PC-9 (cell line): Measurements from ENCODE around the gene CYP2E1. TPM values are rescaled to one million over a fixed set of nuclear protein-coding genes. Genes with fewer than 3 reads are reported as not detected.

ENCODE experiments used
- BruUV-seq: library from RNA; stranded (reverse); fragments of 400-500 nt; replicated peaks from 2 replicates; lab custom pipeline; 2021; lab: Mats Ljungman, UMichigan
- CTCF ChIA-PET: fragments of 300-600 bp; sonication (Branson Sonifier 250); formaldehyde crosslinking; loops from one replicate; lab custom pipeline; 2022; ENCODE audit warnings: antibody characterized with exemption; lab: Charles Lee
- POLR2A ChIA-PET: fragments of 300-600 bp; sonication (Branson Sonifier 250); formaldehyde crosslinking; loops from one replicate; lab custom pipeline; 2022; ENCODE audit warnings: antibody characterized with exemption; ENCODE audit not compliant: unreplicated experiment; lab: Charles Lee
- DNase-seq, 2 experiments: peaks; one replicate each; pipeline versions ENCODE4 v3.0.0 to v3.0.0-alpha.2; 2015 to 2022; ENCODE audit warnings: mixed read lengths in 1 of 2
- H2AFZ ChIP-seq: fragments of 200-600 bp; sonication (generic); 2 replicates; pipeline ENCODE4 v1.8.1; 2017; ENCODE audit warnings: antibody characterized with exemption
- H3F3A ChIP-seq: fragments of 200-600 bp; sonication (generic); 2 replicates; pipeline ENCODE4 v1.8.1; 2017; ENCODE audit warnings: antibody characterized with exemption, mild to moderate bottlenecking, low read depth; ENCODE audit not compliant: insufficient read depth
- H3K27ac ChIP-seq: fragments of 200-600 bp; sonication (generic); 2 replicates; pipeline ENCODE4 v1.6.1; 2016; ENCODE audit warnings: mixed run types
- H3K27me3 ChIP-seq: fragments of 200-600 bp; sonication (generic); 2 replicates; pipeline ENCODE4 v1.6.1; 2016; ENCODE audit warnings: low read depth, mixed run types; ENCODE audit not compliant: insufficient read depth
- H3K36me3 ChIP-seq: fragments of 200-600 bp; sonication (generic); 2 replicates; pipeline ENCODE4 v1.6.1; 2016; ENCODE audit warnings: low read depth, mixed run types
- H3K4me1 ChIP-seq: fragments of 200-600 bp; sonication (generic); replicated peaks from 2 replicates; pipeline ENCODE4 v1.6.1; 2016; ENCODE audit warnings: mixed run types; ENCODE audit not compliant: insufficient read depth
- H3K4me2 ChIP-seq: fragments of 200-600 bp; sonication (generic); 2 replicates; pipeline ENCODE4 v1.6.1; 2017; ENCODE audit warnings: mixed run types
- H3K4me3 ChIP-seq: fragments of 200-600 bp; sonication (generic); 2 replicates; pipeline ENCODE4 v1.6.1; 2016; ENCODE audit warnings: mixed run types
- H3K79me2 ChIP-seq: fragments of 200-600 bp; sonication (generic); 2 replicates; pipeline ENCODE4 v1.6.1; 2017; ENCODE audit warnings: low read depth, mixed run types
- H3K9me2 ChIP-seq: fragments of 200-600 bp; sonication (generic); 2 replicates; pipeline ENCODE4 v1.8.1; 2017; ENCODE audit warnings: mild to moderate bottlenecking; ENCODE audit not compliant: insufficient read depth
- H3K9me3 ChIP-seq: fragments of 200-600 bp; sonication (generic); 2 replicates; pipeline ENCODE4 v1.8.1; 2016; ENCODE audit warnings: low read depth; ENCODE audit not compliant: insufficient read depth
- H4K20me1 ChIP-seq: fragments of 200-600 bp; sonication (generic); 2 replicates; pipeline ENCODE4 v1.8.1; 2017; ENCODE audit not compliant: insufficient read depth
- EZH2 ChIP-seq: fragments of 200-600 bp; sonication (generic); IDR thresholded peaks from 2 replicates; pipeline ENCODE4 v1.8.0; 2017; ENCODE audit warnings: antibody characterized with exemption, low read depth
- intact Hi-C: fragments of 100-400 bp; cut with micrococcal nuclease; formaldehyde crosslinking; loops from one replicate; pipeline ENCODE4 v1.10.0; 2022; ENCODE audit not compliant: unreplicated experiment
- total RNA-seq: library from RNA; stranded (reverse); gene quantifications from 2 replicates; pipeline ENCODE4 v1.2.3, GENCODE V29; 2021
- TF ChIP-seq, protein P1 (sequence below): fragments of 200-600 bp; sonication (generic); conservative IDR thresholded peaks from 2 replicates; pipeline ENCODE4 v1.6.1; 2017; ENCODE audit warnings: mixed run types, antibody characterized with exemption, mild to moderate bottlenecking, moderate library complexity

The CYP2E1 gene
- total RNA-seq, 1 experiment from 2014 or later = 1.6 TPM

DNA sequence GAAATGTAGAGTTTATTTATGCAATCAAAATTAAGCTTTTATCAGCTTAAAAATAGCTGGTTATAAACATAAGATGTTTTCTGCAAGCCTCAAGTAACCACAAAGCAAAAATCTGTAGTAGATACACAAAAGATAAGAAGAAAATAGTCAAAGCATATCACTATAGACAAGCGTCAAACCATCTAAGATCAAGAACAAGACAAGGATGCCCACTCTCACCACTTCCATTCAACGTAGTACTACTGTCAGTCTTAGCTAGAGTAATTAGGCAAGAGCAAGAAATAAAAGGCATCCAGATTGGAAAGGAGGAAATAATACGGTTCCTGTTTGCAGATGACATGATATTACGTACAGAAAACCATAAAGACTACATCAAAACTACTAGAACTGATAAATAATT, 17.5 kb upstream of the CYP2E1 start:
- H4K20me1 ChIP-seq = no peaks in the 10 kb centered on the region
- H3K36me3 ChIP-seq = no peaks in the 10 kb centered on the region
- BruUV-seq = no TSS peak
- POLR2A ChIA-PET = no interaction called here
- no peaks in the 10 kb centered on the region for H3K9me3 ChIP-seq
- H3K4me3 ChIP-seq = no peak overlapping the region
- no peaks in the 10 kb centered on the region for H3K79me2 ChIP-seq
- no peaks in the 10 kb centered on the region for H3K9me2 ChIP-seq
- no peak overlapping the region for H3K27ac ChIP-seq
- no peak overlapping the region for H3K4me2 ChIP-seq
- H3K4me1 ChIP-seq = no peaks in the 10 kb centered on the region
- DNase-seq = no peak
- TF ChIP-seq, protein P1, sequence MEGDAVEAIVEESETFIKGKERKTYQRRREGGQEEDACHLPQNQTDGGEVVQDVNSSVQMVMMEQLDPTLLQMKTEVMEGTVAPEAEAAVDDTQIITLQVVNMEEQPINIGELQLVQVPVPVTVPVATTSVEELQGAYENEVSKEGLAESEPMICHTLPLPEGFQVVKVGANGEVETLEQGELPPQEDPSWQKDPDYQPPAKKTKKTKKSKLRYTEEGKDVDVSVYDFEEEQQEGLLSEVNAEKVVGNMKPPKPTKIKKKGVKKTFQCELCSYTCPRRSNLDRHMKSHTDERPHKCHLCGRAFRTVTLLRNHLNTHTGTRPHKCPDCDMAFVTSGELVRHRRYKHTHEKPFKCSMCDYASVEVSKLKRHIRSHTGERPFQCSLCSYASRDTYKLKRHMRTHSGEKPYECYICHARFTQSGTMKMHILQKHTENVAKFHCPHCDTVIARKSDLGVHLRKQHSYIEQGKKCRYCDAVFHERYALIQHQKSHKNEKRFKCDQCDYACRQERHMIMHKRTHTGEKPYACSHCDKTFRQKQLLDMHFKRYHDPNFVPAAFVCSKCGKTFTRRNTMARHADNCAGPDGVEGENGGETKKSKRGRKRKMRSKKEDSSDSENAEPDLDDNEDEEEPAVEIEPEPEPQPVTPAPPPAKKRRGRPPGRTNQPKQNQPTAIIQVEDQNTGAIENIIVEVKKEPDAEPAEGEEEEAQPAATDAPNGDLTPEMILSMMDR = no peak
- no peak for TF ChIP-seq EZH2
- CTCF ChIA-PET = no interaction called here
- no peak overlapping the region for H2AFZ ChIP-seq
- H3K27me3 ChIP-seq = peaks cover 4% of the 10 kb centered on the region; the same call in 1 of the 2 replicates
- intact Hi-C loops = no loop called here
- H3F3A ChIP-seq = no peaks in the 10 kb centered on the region

GRCh38 chr10:133511408-133511807, 15.8 kb upstream of the CYP2E1 start:
- TF ChIP-seq EZH2 = no peak
- TF ChIP-seq, protein P1 = no peak
- CTCF ChIA-PET = no interaction called here
- no peak for DNase-seq
- Histone ChIP-seq H3K4me2 (no peak overlapping the region), H3K9me2 (no peaks in the 10 kb centered on the region), H3K9me3 (no peaks in the 10 kb centered on the region), H3K36me3 (no peaks in the 10 kb centered on the region), H3K27ac (no peak overlapping the region), H3K4me3 (no peak overlapping the region), H2AFZ (no peak overlapping the region), H3K27me3 (peaks cover 4% of the 10 kb centered on the region; the same call in 1 of the 2 replicates), H3F3A (no peaks in the 10 kb centered on the region), H3K79me2 (no peaks in the 10 kb centered on the region), H3K4me1 (no peaks in the 10 kb centered on the region), H4K20me1 (no peaks in the 10 kb centered on the region)
- POLR2A ChIA-PET = no interaction called here
- intact Hi-C loops = no loop called here
- no TSS peak for BruUV-seq

DNA sequence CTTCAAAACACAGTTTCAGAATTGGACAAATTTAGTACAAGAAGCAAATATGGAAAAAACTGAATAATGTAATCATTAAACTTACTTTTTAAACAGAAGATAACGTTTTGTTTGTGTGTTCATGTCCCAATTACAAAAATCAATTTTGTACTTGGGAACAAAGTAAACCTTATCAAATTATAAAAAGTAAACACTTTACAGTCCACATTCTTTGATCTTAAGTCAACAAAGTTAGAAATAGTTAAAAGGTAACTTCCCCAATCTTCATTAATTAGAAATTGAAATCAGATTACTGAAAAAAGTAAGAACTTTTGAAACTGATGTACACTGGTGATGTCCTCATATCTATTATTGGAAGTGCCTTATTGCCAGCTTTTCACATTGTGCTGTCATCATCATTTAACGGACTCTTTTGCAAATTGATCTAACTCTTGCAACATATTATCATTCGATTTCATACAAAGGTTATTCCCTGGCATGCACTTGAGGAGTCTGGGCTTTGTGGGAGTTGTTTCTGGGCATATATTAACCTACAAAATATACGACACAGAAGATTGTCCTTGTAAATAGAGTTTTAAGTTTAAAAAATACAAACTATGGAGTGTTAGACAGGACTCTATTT, 15.1 kb upstream of the CYP2E1 start:
- intact Hi-C loops = no loop called here
- BruUV-seq = no TSS peak

More for the DNA sequence above, 15.1 kb upstream of the CYP2E1 start:
- H3K9me3 ChIP-seq = no peaks in the 10 kb centered on the region
- no peak overlapping the region for H3K4me3 ChIP-seq
- no peaks in the 10 kb centered on the region for H3K36me3 ChIP-seq
- no peaks in the 10 kb centered on the region for H3K4me1 ChIP-seq
- POLR2A ChIA-PET = no interaction called here
- H3K4me2 ChIP-seq = no peak overlapping the region
- H3K27me3 ChIP-seq = peaks cover 4% of the 10 kb centered on the region; the same call in 1 of the 2 replicates
- H3K79me2 ChIP-seq = no peaks in the 10 kb centered on the region
- H4K20me1 ChIP-seq = no peaks in the 10 kb centered on the region
- H2AFZ ChIP-seq = no peak overlapping the region
- CTCF ChIA-PET = no interaction called here
- DNase-seq = no peak
- H3K9me2 ChIP-seq = no peaks in the 10 kb centered on the region
- no peaks in the 10 kb centered on the region for H3F3A ChIP-seq
- no peak overlapping the region for H3K27ac ChIP-seq
- TF ChIP-seq, protein P1 = no peak
- no peak for TF ChIP-seq EZH2
